GM19238 (cell line): ENCODE data around the gene ALK.

Experiments used
- DNase-seq: peaks from one replicate; pipeline ENCODE4 v3.0.0; 2011; ENCODE audit warnings: low spot score; ENCODE audit not compliant: insufficient read length

ALK gene

GRCh38 chr2:29662861-29663260 is 258.5 kb downstream of the ALK start:
- DNase-seq, result no peak

GRCh38 chr2:29660201-29660600 is 261.2 kb downstream of the ALK start:
- DNase-seq, result no peak

- no peak for DNase-seq
These were observed 262.2 kb downstream of the ALK start for GRCh38 chr2:29659178-29659577.

- no peak for DNase-seq
These were observed 263.7 kb downstream of the ALK start for GRCh38 chr2:29657674-29658073.

- DNase-seq, result no peak
These were observed 265.8 kb downstream of the ALK start for GRCh38 chr2:29655391-29656086.

- no peak for DNase-seq
These were observed 270.7 kb downstream of the ALK start for GRCh38 chr2:29650631-29651097.

- no peak for DNase-seq
These were observed 276.4 kb downstream of the ALK start for GRCh38 chr2:29644949-29645348.

GRCh38 chr2:29643196-29643595 is 278.2 kb downstream of the ALK start:
- DNase-seq, result no peak

- no peak for DNase-seq
These were observed 281.0 kb downstream of the ALK start for GRCh38 chr2:29640360-29640759.

GRCh38 chr2:29638641-29639040 is 282.7 kb downstream of the ALK start:
- no peak for DNase-seq

GRCh38 chr2:29634916-29635315 is 286.5 kb downstream of the ALK start:
- DNase-seq, result no peak

GRCh38 chr2:29632018-29632417 is 289.4 kb downstream of the ALK start:
- DNase-seq, result no peak

GRCh38 chr2:29629495-29629894 is 291.9 kb downstream of the ALK start:
- DNase-seq, result no peak

- no peak for DNase-seq
These were observed 292.5 kb downstream of the ALK start for GRCh38 chr2:29628862-29629261.

GRCh38 chr2:29628108-29628745 is 293.2 kb downstream of the ALK start:
- DNase-seq, result no peak

- DNase-seq, result no peak
These were observed 294.1 kb downstream of the ALK start for GRCh38 chr2:29627279-29627711.

GRCh38 chr2:29620890-29621289 is 300.5 kb downstream of the ALK start:
- no peak for DNase-seq

- no peak for DNase-seq
These were observed 301.7 kb downstream of the ALK start for GRCh38 chr2:29619689-29620088.

- DNase-seq, result no peak
These were observed 303.4 kb downstream of the ALK start for GRCh38 chr2:29618024-29618423.

- DNase-seq, result no peak
These were observed 304.0 kb downstream of the ALK start for GRCh38 chr2:29617351-29617750.

- DNase-seq, result no peak
These were observed 304.8 kb downstream of the ALK start for GRCh38 chr2:29616569-29616968.

GRCh38 chr2:29615841-29616240 is 305.5 kb downstream of the ALK start:
- DNase-seq, result no peak

GRCh38 chr2:29615183-29615582 is 306.2 kb downstream of the ALK start:
- no peak for DNase-seq
